Measurements from ENCODE around the gene OR5A2. TPM values are rescaled to one million over a fixed set of nuclear protein-coding genes. Genes with fewer than 3 reads are reported as not detected.

Gene OR5A2
- total and polyA plus RNA-seq, 9 donors = not detected

GRCh38 chr11:59413646-59414045 is 12.6 kb downstream of the OR5A2 start:
- H3K9me3 ChIP-seq = no peaks in the 10 kb centered on the region
- TF ChIP-seq POLR2A (IDR thresholded peaks at IDR 0.05) (no peak), EP300 (IDR thresholded peaks at IDR 0.05) (no peak), CTCF (IDR thresholded peaks at IDR 0.05) (no peak)
- WGBS, 3 donors = 61 to 81% (median 65%) methylated on average over 2 of the region's 2 CpGs
- no peaks in the 10 kb centered on the region for H3K4me1 ChIP-seq (ENCODE audit: insufficient read depth)
- no peaks in the 10 kb centered on the region for H3K27me3 ChIP-seq
- H3K36me3 ChIP-seq = no peaks in the 10 kb centered on the region
- H3K4me3 ChIP-seq = no peak overlapping the region
- no peak overlapping the region for H3K27ac ChIP-seq
- no peak for DNase-seq
- intact Hi-C loops (cut with DNase I) = no loop called here

- H3K27me3 ChIP-seq = no peaks in the 10 kb centered on the region
- intact Hi-C loops (cut with DNase I) = no loop called here
- TF ChIP-seq CTCF (IDR thresholded peaks at IDR 0.05) (no peak), EP300 (IDR thresholded peaks at IDR 0.05) (no peak), POLR2A (IDR thresholded peaks at IDR 0.05) (no peak)
Observed at GRCh38 chr11:59403546-59403945, 22.7 kb downstream of the OR5A2 start.

GRCh38 chr11:59401262-59401552 is 25.0 kb downstream of the OR5A2 start:
- no peak overlapping the region for H3K4me3 ChIP-seq
- no peak overlapping the region for H3K27ac ChIP-seq
- no peaks in the 10 kb centered on the region for H3K36me3 ChIP-seq
- 41 to 45% (median 42%) methylated on average over 2 of the region's 2 CpGs for WGBS, 3 donors
- no peaks in the 10 kb centered on the region for H3K4me1 ChIP-seq (ENCODE audit: insufficient read depth)
- TF ChIP-seq POLR2A (IDR thresholded peaks at IDR 0.05) = no peak
- no peak for TF ChIP-seq EP300 (IDR thresholded peaks at IDR 0.05)
- TF ChIP-seq CTCF (IDR thresholded peaks at IDR 0.05) = no peak
- no peak for DNase-seq
- no peaks in the 10 kb centered on the region for H3K27me3 ChIP-seq
- intact Hi-C loops (cut with DNase I) = no loop called here
- H3K9me3 ChIP-seq = no peaks in the 10 kb centered on the region

More at GRCh38 chr11:59403546-59403945, 22.7 kb downstream of the OR5A2 start:
- Histone ChIP-seq H3K27ac (no peak overlapping the region), H3K4me1 (ENCODE audit: insufficient read depth) (no peaks in the 10 kb centered on the region), H3K36me3 (no peaks in the 10 kb centered on the region), H3K4me3 (no peak overlapping the region), H3K9me3 (no peaks in the 10 kb centered on the region)
- DNase-seq = no peak

GRCh38 chr11:59400461-59401261 is 25.6 kb downstream of the OR5A2 start:
- Histone ChIP-seq H3K9me3 (no peaks in the 10 kb centered on the region), H3K4me1 (ENCODE audit: insufficient read depth) (no peaks in the 10 kb centered on the region), H3K27me3 (no peaks in the 10 kb centered on the region), H3K4me3 (no peak overlapping the region), H3K27ac (no peak overlapping the region), H3K36me3 (no peaks in the 10 kb centered on the region)
- 67 to 77% (median 74%) methylated on average over 3 of the region's 3 CpGs for WGBS, 3 donors
- intact Hi-C loops (cut with DNase I) = no loop called here
- TF ChIP-seq CTCF (IDR thresholded peaks at IDR 0.05) = no peak
- no peak for TF ChIP-seq POLR2A (IDR thresholded peaks at IDR 0.05)
- TF ChIP-seq EP300 (IDR thresholded peaks at IDR 0.05) = no peak
- no peak for DNase-seq
